Measurements from ENCODE around the gene TBX21.

Gene TBX21

GRCh38 chr17:47703191-47703591 is 29.8 kb upstream of the TBX21 start:
- no peak overlapping the region for H3K9ac ChIP-seq (ENCODE audit: low read depth, low read length, poor library complexity)
- H2BK5ac ChIP-seq (ENCODE audit: low read length) = peak overlapping the region; percentile 59
- H3K79me1 ChIP-seq (ENCODE audit: low read depth, low read length) = no peaks in the 10 kb centered on the region
- no peak for DNase-seq (ENCODE audit: low spot score)
- no peak overlapping the region for H3K4me3 ChIP-seq (ENCODE audit: low read length in 2 of 2)
- no peak overlapping the region for H2AFZ ChIP-seq (ENCODE audit: low read length)
- peaks cover 13 to 23% of the 10 kb centered on the region in 2 donors for H3K4me1 ChIP-seq (ENCODE audit: control insufficient read depth in 2 of 2, insufficient read depth in 1 of 2, low read depth in 1 of 2, low read length in 2 of 2)
- H2BK12ac ChIP-seq (ENCODE audit: low read length) = no peak overlapping the region
- H3K27me3 ChIP-seq (ENCODE audit: control insufficient read depth in 3 of 3, insufficient read depth in 3 of 3, low read depth in 1 of 3, low read length in 3 of 3) = peaks cover 0 to 3% (median 0%) of the 10 kb centered on the region in 3 experiments
- no peak overlapping the region for H2AK5ac ChIP-seq (ENCODE audit: low read depth, low read length)
- H3K14ac ChIP-seq (ENCODE audit: low read length) = no peak overlapping the region
- no peak overlapping the region for H3K4ac ChIP-seq (ENCODE audit: low read length)
- no peak overlapping the region for H3K23ac ChIP-seq (ENCODE audit: low read depth, low read length, poor library complexity)
- no peak overlapping the region for H4K91ac ChIP-seq (ENCODE audit: low read depth, low read length, poor library complexity)
- no CpG with 5 or more reads among the region's 15 CpGs for WGBS, 2 donors (ENCODE audit: extremely low coverage in 2 of 2, insufficient read length in 2 of 2, insufficient replicate concordance in 1 of 2)
- no peak overlapping the region for H4K8ac ChIP-seq (ENCODE audit: low read depth, low read length)
- H3K36me3 ChIP-seq (replicated peaks in 1 of 2; ENCODE audit: control insufficient read depth in 2 of 2, insufficient read depth in 2 of 2, low read length in 2 of 2) = peaks cover 5 to 25% of the 10 kb centered on the region in 2 donors
- H3K18ac ChIP-seq (ENCODE audit: low read length) = peak overlapping the region; percentile 3
- no peak overlapping the region for H3K27ac ChIP-seq (replicated peaks; ENCODE audit: low read length)
- H3K9me3 ChIP-seq (replicated peaks in 1 of 2; ENCODE audit: control insufficient read depth in 2 of 2, insufficient read depth in 1 of 2, low read depth in 1 of 2, low read length in 2 of 2) = no peaks in the 10 kb centered on the region
- no peak overlapping the region for H2BK120ac ChIP-seq (ENCODE audit: low read depth, low read length)
- H2BK15ac ChIP-seq (ENCODE audit: low read length) = no peak overlapping the region
- no peak overlapping the region for H3K4me2 ChIP-seq (ENCODE audit: insufficient read depth, low read length, poor library complexity, severe bottlenecking)

GRCh38 chr17:47703671-47704070 is 29.4 kb upstream of the TBX21 start:
- Histone ChIP-seq H3K14ac (ENCODE audit: low read length) (no peak overlapping the region), H3K18ac (ENCODE audit: low read length) (no peak overlapping the region), H2AK5ac (ENCODE audit: low read depth, low read length) (no peak overlapping the region), H3K27me3 (ENCODE audit: control insufficient read depth in 3 of 3, insufficient read depth in 3 of 3, low read depth in 1 of 3, low read length in 3 of 3) (peaks cover 0 to 5% (median 0%) of the 10 kb centered on the region in 3 experiments), H4K91ac (ENCODE audit: low read depth, low read length, poor library complexity) (no peak overlapping the region), H3K4me1 (ENCODE audit: control insufficient read depth in 2 of 2, insufficient read depth in 1 of 2, low read depth in 1 of 2, low read length in 2 of 2) (peaks cover 13 to 26% of the 10 kb centered on the region in 2 donors), H2BK120ac (ENCODE audit: low read depth, low read length) (no peak overlapping the region), H2BK15ac (ENCODE audit: low read length) (no peak overlapping the region), H3K27ac (replicated peaks; ENCODE audit: low read length) (no peak overlapping the region), H4K8ac (ENCODE audit: low read depth, low read length) (no peak overlapping the region), H3K23ac (ENCODE audit: low read depth, low read length, poor library complexity) (no peak overlapping the region), H2BK12ac (ENCODE audit: low read length) (no peak overlapping the region), H3K9me3 (replicated peaks in 1 of 2; ENCODE audit: control insufficient read depth in 2 of 2, insufficient read depth in 1 of 2, low read depth in 1 of 2, low read length in 2 of 2) (no peaks in the 10 kb centered on the region), H2BK5ac (ENCODE audit: low read length) (no peak overlapping the region), H3K79me1 (ENCODE audit: low read depth, low read length) (no peaks in the 10 kb centered on the region), H3K4me2 (ENCODE audit: insufficient read depth, low read length, poor library complexity, severe bottlenecking) (no peak overlapping the region), H3K9ac (ENCODE audit: low read depth, low read length, poor library complexity) (no peak overlapping the region), H3K4me3 (ENCODE audit: low read length in 2 of 2) (no peak overlapping the region), H3K36me3 (replicated peaks in 1 of 2; ENCODE audit: control insufficient read depth in 2 of 2, insufficient read depth in 2 of 2, low read length in 2 of 2) (peaks cover 5 to 25% of the 10 kb centered on the region in 2 donors), H3K4ac (ENCODE audit: low read length) (no peak overlapping the region), H2AFZ (ENCODE audit: low read length) (no peak overlapping the region)
- whole genome bisulfite sequencing, 2 donors (ENCODE audit: extremely low coverage in 2 of 2, insufficient read length in 2 of 2, insufficient replicate concordance in 1 of 2) = no CpG with 5 or more reads among the region's 5 CpGs
- no peak for DNase-seq (ENCODE audit: low spot score)

- Histone ChIP-seq H2BK120ac (ENCODE audit: low read depth, low read length) (no peak overlapping the region), H4K91ac (ENCODE audit: low read depth, low read length, poor library complexity) (no peak overlapping the region), H2BK5ac (ENCODE audit: low read length) (no peak overlapping the region), H3K79me1 (ENCODE audit: low read depth, low read length) (no peaks in the 10 kb centered on the region), H3K9me3 (replicated peaks in 1 of 2; ENCODE audit: control insufficient read depth in 2 of 2, insufficient read depth in 1 of 2, low read depth in 1 of 2, low read length in 2 of 2) (no peaks in the 10 kb centered on the region), H3K27ac (replicated peaks; ENCODE audit: low read length) (no peak overlapping the region), H3K9ac (ENCODE audit: low read depth, low read length, poor library complexity) (no peak overlapping the region), H2AK5ac (ENCODE audit: low read depth, low read length) (no peak overlapping the region), H3K4me2 (ENCODE audit: insufficient read depth, low read length, poor library complexity, severe bottlenecking) (no peak overlapping the region), H3K4me1 (ENCODE audit: control insufficient read depth in 2 of 2, insufficient read depth in 1 of 2, low read depth in 1 of 2, low read length in 2 of 2) (peaks cover 13 to 24% of the 10 kb centered on the region in 2 donors), H3K27me3 (ENCODE audit: control insufficient read depth in 3 of 3, insufficient read depth in 3 of 3, low read depth in 1 of 3, low read length in 3 of 3) (peaks cover 0 to 5% (median 0%) of the 10 kb centered on the region in 3 experiments), H3K18ac (ENCODE audit: low read length) (no peak overlapping the region), H3K4ac (ENCODE audit: low read length) (no peak overlapping the region), H2BK15ac (ENCODE audit: low read length) (no peak overlapping the region), H4K8ac (ENCODE audit: low read depth, low read length) (no peak overlapping the region), H2BK12ac (ENCODE audit: low read length) (no peak overlapping the region), H3K36me3 (replicated peaks in 1 of 2; ENCODE audit: control insufficient read depth in 2 of 2, insufficient read depth in 2 of 2, low read length in 2 of 2) (peaks cover 5 to 23% of the 10 kb centered on the region in 2 donors), H3K4me3 (ENCODE audit: low read length in 2 of 2) (no peak overlapping the region), H3K23ac (ENCODE audit: low read depth, low read length, poor library complexity) (no peak overlapping the region), H2AFZ (ENCODE audit: low read length) (no peak overlapping the region), H3K14ac (ENCODE audit: low read length) (no peak overlapping the region)
- DNase-seq (ENCODE audit: low spot score) = no peak
- no CpG with 5 or more reads among the region's 14 CpGs for WGBS, 2 donors (ENCODE audit: extremely low coverage in 2 of 2, insufficient read length in 2 of 2, insufficient replicate concordance in 1 of 2)
Observed at GRCh38 chr17:47704116-47704515, 28.9 kb upstream of the TBX21 start.

DNA sequence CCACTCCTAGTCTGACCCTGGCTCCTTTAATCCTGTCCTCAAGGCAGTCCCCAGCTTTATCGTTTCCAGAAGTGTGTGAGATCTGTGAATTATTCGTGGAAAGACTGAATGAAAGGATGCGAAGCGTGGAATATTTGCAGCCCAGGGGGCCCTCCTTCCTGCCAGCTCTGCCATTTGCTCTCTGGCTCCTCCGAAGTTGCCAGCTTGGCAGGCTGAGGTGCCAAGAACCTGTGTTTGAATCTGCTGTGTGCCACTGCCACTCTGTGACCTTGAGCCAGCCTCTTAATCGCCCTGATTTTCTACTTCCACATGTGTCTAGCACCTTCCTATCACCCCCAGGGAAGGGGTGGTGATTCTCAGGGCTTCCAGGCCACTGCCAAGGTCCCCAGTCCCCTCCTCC is 28.3 kb upstream of the TBX21 start:
- H3K27me3 ChIP-seq (ENCODE audit: control insufficient read depth in 3 of 3, insufficient read depth in 3 of 3, low read depth in 1 of 3, low read length in 3 of 3) = peaks cover 0 to 8% (median 0%) of the 10 kb centered on the region in 3 experiments
- no peak overlapping the region for H3K4me2 ChIP-seq (ENCODE audit: insufficient read depth, low read length, poor library complexity, severe bottlenecking)
- H2AFZ ChIP-seq (ENCODE audit: low read length) = no peak overlapping the region
- H3K9me3 ChIP-seq (replicated peaks in 1 of 2; ENCODE audit: control insufficient read depth in 2 of 2, insufficient read depth in 1 of 2, low read depth in 1 of 2, low read length in 2 of 2) = no peaks in the 10 kb centered on the region
- H4K91ac ChIP-seq (ENCODE audit: low read depth, low read length, poor library complexity) = no peak overlapping the region
- peaks cover 13 to 24% of the 10 kb centered on the region in 2 donors for H3K4me1 ChIP-seq (ENCODE audit: control insufficient read depth in 2 of 2, insufficient read depth in 1 of 2, low read depth in 1 of 2, low read length in 2 of 2)
- WGBS, 2 donors (ENCODE audit: extremely low coverage in 2 of 2, insufficient read length in 2 of 2, insufficient replicate concordance in 1 of 2) = no CpG with 5 or more reads among the region's 6 CpGs
- no peak overlapping the region for H3K4ac ChIP-seq (ENCODE audit: low read length)
- H2AK5ac ChIP-seq (ENCODE audit: low read depth, low read length) = no peak overlapping the region
- no peaks in the 10 kb centered on the region for H3K79me1 ChIP-seq (ENCODE audit: low read depth, low read length)
- no peak overlapping the region for H3K14ac ChIP-seq (ENCODE audit: low read length)
- no peak overlapping the region for H2BK5ac ChIP-seq (ENCODE audit: low read length)
- peaks cover 5 to 23% of the 10 kb centered on the region in 2 donors for H3K36me3 ChIP-seq (replicated peaks in 1 of 2; ENCODE audit: control insufficient read depth in 2 of 2, insufficient read depth in 2 of 2, low read length in 2 of 2)
- H4K8ac ChIP-seq (ENCODE audit: low read depth, low read length) = no peak overlapping the region
- no peak overlapping the region for H3K23ac ChIP-seq (ENCODE audit: low read depth, low read length, poor library complexity)
- H2BK120ac ChIP-seq (ENCODE audit: low read depth, low read length) = no peak overlapping the region
- no peak overlapping the region for H3K9ac ChIP-seq (ENCODE audit: low read depth, low read length, poor library complexity)
- H3K18ac ChIP-seq (ENCODE audit: low read length) = no peak overlapping the region
- no peak overlapping the region for H3K27ac ChIP-seq (replicated peaks; ENCODE audit: low read length)
- no peak overlapping the region for H2BK12ac ChIP-seq (ENCODE audit: low read length)
- H2BK15ac ChIP-seq (ENCODE audit: low read length) = no peak overlapping the region
- no peak for DNase-seq (ENCODE audit: low spot score)
- H3K4me3 ChIP-seq (ENCODE audit: low read length in 2 of 2) = no peak overlapping the region

Data from neuronal stem cell (in vitro differentiated cells).